K562 (cell line): ENCODE measurements around the gene PEAR1. TPM values are rescaled to one million over a fixed set of nuclear protein-coding genes. Genes with fewer than 3 reads are reported as not detected.
A peak's percentile ranks its signal among the peaks of the same experiment; 100 is the strongest.

Experiments
- ATAC-seq: fragments of 200-7000 bp; cut with Tn5 transposase; 3 replicates; pipeline ENCODE4 v1.9.1; 2020; ENCODE audit warnings: moderate library complexity
- BruUV-seq: library from RNA; stranded (reverse); fragments of 400-500 nt; replicated peaks from 2 replicates; lab custom pipeline; 2021; lab: Mats Ljungman, UMichigan
- CTCF ChIA-PET: fragments of 300-600 bp; formaldehyde crosslinking; extraction: SDS; loops from one replicate; lab custom pipeline; 2021; ENCODE audit warnings: low intra/inter-chr PET ratio; lab: Yijun Ruan, JAX
- POLR2A ChIA-PET: fragments of 300-600, 350-650 bp; sonication (Branson Sonifier 250); formaldehyde crosslinking; extraction: SDS; loops from one replicate; lab custom pipeline; 2021; ENCODE audit warnings: antibody characterized with exemption, inconsistent platforms; lab: Yijun Ruan, JAX
- DNase-seq, 4 experiments: peaks; one replicate each; pipeline versions ENCODE4 v3.0.0 to v3.0.0-alpha.2; 2011 to 2018; ENCODE audit warnings: low spot score in 3 of 4, mixed read lengths in 3 of 4; ENCODE audit errors: extremely low read depth in 1 of 4
- FAIRE-seq: peaks from 2 replicates; lab custom pipeline; 2011; peaks lifted over from hg19 to GRCh38; lab: Jason Lieb, UNC
- H2AFZ ChIP-seq: 2 replicates; pipeline ENCODE4 v1.6.0; 2011; ENCODE audit warnings: low read depth, low read length, control low read depth, inconsistent platforms
- H3K27ac ChIP-seq: fragments of 200-600 bp; 3 replicates; pipeline ENCODE4 v1.8.0; 2011; ENCODE audit warnings: low read depth, mild to moderate bottlenecking, control low read depth, inconsistent platforms, low read length, moderate library complexity, mixed read lengths; ENCODE audit errors: extremely low read depth
- H3K27me3 ChIP-seq, 2 experiments: fragments of 300-600 bp in 1 of 2; 2 replicates in 1 of 2; 3 replicates in 1 of 2; pipeline versions ENCODE4 v1.6.0 to v1.8.0; 2011; ENCODE audit warnings: inconsistent platforms in 2 of 2, low read length in 2 of 2, mild to moderate bottlenecking in 1 of 2, mixed read lengths in 1 of 2, moderate library complexity in 1 of 2; ENCODE audit not compliant: control insufficient read depth in 2 of 2, insufficient read depth in 2 of 2
- H3K36me3 ChIP-seq: fragments of 300-600 bp; 3 replicates; pipeline ENCODE4 v1.8.0; 2011; ENCODE audit warnings: mild to moderate bottlenecking, low read length, inconsistent platforms; ENCODE audit not compliant: control insufficient read depth, insufficient read depth
- H3K4me1 ChIP-seq, 2 experiments: fragments of 200-600 bp in 1 of 2; replicated peaks in 1 of 2; 2 replicates in 1 of 2; 3 replicates in 1 of 2; pipeline versions ENCODE4 v1.5.1 to v1.8.0; 2011; ENCODE audit warnings: inconsistent platforms in 2 of 2, low read length in 2 of 2, mild to moderate bottlenecking in 1 of 2, mixed read lengths in 1 of 2, moderate library complexity in 1 of 2; ENCODE audit not compliant: control insufficient read depth in 2 of 2, insufficient read depth in 2 of 2
- H3K4me2 ChIP-seq: 2 replicates; pipeline ENCODE4 v1.6.1; 2011; ENCODE audit warnings: low read length, control low read depth, inconsistent platforms, mixed read lengths; ENCODE audit not compliant: insufficient read depth
- H3K4me3 ChIP-seq: fragments of 200-600 bp; sonication (generic), shearing (Covaris generic); 2 replicates; pipeline ENCODE4 v1.5.1; 2016; ENCODE audit warnings: control low read depth, inconsistent platforms
- H3K79me2 ChIP-seq: fragments of 200-600 bp; 3 replicates; pipeline ENCODE4 v1.8.0; 2011; ENCODE audit warnings: low read length, inconsistent platforms; ENCODE audit not compliant: control insufficient read depth, insufficient read depth
- H3K9ac ChIP-seq, 2 experiments: 2 replicates each; pipeline versions ENCODE4 v1.6.0 to v1.6.1; 2011; ENCODE audit warnings: low read depth in 2 of 2, low read length in 2 of 2, control low read depth in 1 of 2, inconsistent platforms in 1 of 2, mild to moderate bottlenecking in 1 of 2, mixed read lengths in 1 of 2; ENCODE audit not compliant: insufficient read depth in 1 of 2
- H3K9me1 ChIP-seq: one replicate; pipeline ENCODE4 v1.6.0; 2011; ENCODE audit warnings: inconsistent platforms, mild to moderate bottlenecking, low read length, moderate library complexity; ENCODE audit not compliant: control insufficient read depth, insufficient read depth
- H3K9me3 ChIP-seq: replicated peaks from 2 replicates; pipeline ENCODE4 v1.5.1; 2011; ENCODE audit warnings: low read depth, low read length, inconsistent platforms; ENCODE audit not compliant: control insufficient read depth, insufficient read depth
- H4K20me1 ChIP-seq: replicated peaks from 2 replicates; pipeline ENCODE4 v1.6.1; 2011; ENCODE audit warnings: low read length, inconsistent platforms, mixed read lengths; ENCODE audit not compliant: control insufficient read depth, insufficient read depth
- ILK ChIP-seq: fragments of 450-650 bp; IDR thresholded peaks from 2 replicates; pipeline ENCODE4 v1.6.1; 2016; ENCODE audit warnings: missing genetic modification characterization, low read depth, mild to moderate bottlenecking, missing compliant biosample characterization, moderate library complexity, borderline replicate concordance
- ZNF609 ChIP-seq: sonication (generic); formaldehyde crosslinking; IDR thresholded peaks from 2 replicates; pipeline ENCODE4 v1.8.1; 2023; ENCODE audit warnings: missing genetic modification reagents, mild to moderate bottlenecking, borderline replicate concordance
- WGBS: fragments of 100-300 bp; shearing (Covaris generic); methylation state at CpG from one replicate; pipeline ENCODE4 v1.1.6; 2016; ENCODE audit warnings: low coverage, mixed read lengths; ENCODE audit not compliant: insufficient coverage; ENCODE audit errors: missing lambda C conversion rate; 5-methylcytosine and 5-hydroxymethylcytosine counted together
- in situ Hi-C: fragments of 300-500 bp; cut with MboI; formaldehyde crosslinking; loops from 4 replicates; pipeline ENCODE4 v1.15.0; 2018; ENCODE audit warnings: inconsistent platforms, mixed read lengths
- intact Hi-C: fragments of 100-400 bp; cut with micrococcal nuclease; formaldehyde crosslinking; loops from 2 replicates; pipeline ENCODE4 v1.14.2; 2022
- polyA plus RNA-seq, 8 experiments: library from polyadenylated mRNA; depleted of rRNA in 4 of 8; stranded (reverse) in 5 of 8; unstranded in 3 of 8; fragments of >200 nt; fragmentation: Nextera tagmentation in 2 of 8; fragmentation: Illumina TruSeq in 1 of 8; extraction: Ambion mirVana in 2 of 8; extraction: Trizol in 1 of 8; gene quantifications; 2 replicates each; pipeline versions ENCODE4 v1.2.1 to v1.2.3, GENCODE V29; 2011 to 2014; ENCODE audit warnings: inconsistent platforms in 1 of 8, missing spikeins in 1 of 8
- total RNA-seq, 7 experiments: library from RNA; depleted of rRNA in 6 of 7; stranded (reverse); fragments of >200 nt in 6 of 7; fragmentation: Illumina TruSeq in 2 of 7; extraction: Trizol in 2 of 7; gene quantifications; 2 replicates each; pipeline versions ENCODE4 v1.2.1 to v1.2.3, GENCODE V29; 2011 to 2021; ENCODE audit warnings: low replicate concordance in 1 of 7

The PEAR1 gene
- total and polyA plus RNA-seq, 9 of the 15 experiments (the other 6 are each of a cell fraction or from before 2014, with no cell fraction given) = 0.87 to 13.9 (median 6.1) TPM

GRCh38 chr1:156851779-156852417 lies 41.6 kb upstream of the PEAR1 start:
- ChIA-PET POLR2A (no interaction called here), CTCF (no interaction called here)
- H3K4me3 ChIP-seq = no peak overlapping the region
- no peak for TF ChIP-seq ILK (tag)
- TF ChIP-seq ZNF609 = 0 out of 2 replicates have a peak, but pooled peaks have one; percentile 40
- 0 out of 5 replicates have a peak, but pooled peaks cover 0 to 5% of the 10 kb centered on the region in 2 experiments for H3K27me3 ChIP-seq
- no peaks in the 10 kb centered on the region for H4K20me1 ChIP-seq
- H3K36me3 ChIP-seq = no peaks in the 10 kb centered on the region
- peak overlapping the region in 1 of 2 experiments; percentile 50; a peak in 2 of 4 replicates for H3K9ac ChIP-seq
- H3K4me1 ChIP-seq = peaks cover 22 to 34% of the 10 kb centered on the region in 2 experiments; a peak in 4 of 5 replicates
- no peaks in the 10 kb centered on the region for H3K9me3 ChIP-seq
- no peak for DNase-seq
- FAIRE-seq = no peak
- no peak overlapping the region for H3K27ac ChIP-seq
- H2AFZ ChIP-seq = no peak overlapping the region
- no TSS peak for BruUV-seq
- no peak overlapping the region for H3K4me2 ChIP-seq
- no peaks in the 10 kb centered on the region for H3K9me1 ChIP-seq
- in situ Hi-C loops = no loop called here
- no peak for ATAC-seq
- 52% methylated on average over 17 of the region's 17 CpGs for WGBS
- intact Hi-C loops = no loop called here
- no peaks in the 10 kb centered on the region for H3K79me2 ChIP-seq
